Measurements from ENCODE around the gene MUC4.
"Not testable (repeated sequence)": the region's sequence is repeated elsewhere in the genome, so short reads cannot be mapped to it uniquely, and the experiment has no call there.

Gene MUC4

DNA sequence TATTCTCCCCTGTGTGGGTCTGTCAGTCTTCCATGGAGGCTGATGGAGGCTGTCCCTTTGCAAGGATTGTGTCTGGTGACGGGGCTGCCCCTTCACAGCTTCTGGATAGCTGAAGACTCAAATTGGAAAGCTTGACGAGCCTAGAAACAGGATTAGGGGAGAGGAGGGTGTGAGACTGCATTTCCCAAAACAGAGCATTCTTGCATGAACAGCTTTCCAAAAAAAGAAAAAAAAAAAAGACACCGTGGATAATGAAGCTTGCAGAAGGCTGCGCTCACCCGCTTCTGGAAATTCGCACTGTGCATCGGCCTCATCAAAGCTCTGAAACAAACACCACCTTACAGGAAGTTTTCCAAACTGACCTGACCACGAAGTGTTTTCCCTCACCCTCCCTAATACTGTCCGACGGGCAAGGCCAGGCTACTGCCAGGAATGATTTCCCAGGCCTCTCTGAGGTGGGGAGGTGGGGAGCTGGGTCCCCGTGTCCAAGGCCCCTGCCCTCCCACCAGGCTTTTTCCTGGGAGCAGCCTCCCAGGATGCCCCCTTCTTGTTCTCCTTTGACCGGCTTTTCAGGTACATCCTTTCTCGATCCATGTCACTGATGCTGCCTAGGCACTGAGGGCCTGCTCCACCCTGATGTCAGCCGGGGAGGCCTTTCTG lies 24.9 kb upstream of the MUC4 start:
- no peak for DNase-seq

DNA sequence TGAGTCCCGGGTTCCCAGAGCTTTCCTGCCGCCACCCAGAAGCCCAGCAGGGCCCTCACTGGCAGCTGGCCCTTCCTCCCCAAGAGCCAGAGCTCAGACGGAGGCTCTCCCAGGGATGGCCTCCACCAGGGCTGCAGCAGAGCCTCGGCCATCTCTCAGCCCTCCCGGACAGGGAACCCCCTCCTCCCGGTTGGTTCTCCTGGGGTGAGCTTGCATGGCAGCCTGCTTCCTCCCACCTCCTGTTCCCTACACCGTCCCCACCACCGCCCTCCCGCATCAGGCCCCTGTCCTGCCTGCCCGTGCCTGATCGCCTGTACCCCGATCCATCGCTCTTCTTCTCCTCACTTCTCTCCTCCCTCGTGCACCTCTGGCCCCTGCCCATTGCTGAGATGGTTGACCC lies 24.1 kb upstream of the MUC4 start:
- no peak for DNase-seq

- no peak for DNase-seq
These were observed 23.2 kb upstream of the MUC4 start for GRCh38 chr3:195834675-195835583.

DNA sequence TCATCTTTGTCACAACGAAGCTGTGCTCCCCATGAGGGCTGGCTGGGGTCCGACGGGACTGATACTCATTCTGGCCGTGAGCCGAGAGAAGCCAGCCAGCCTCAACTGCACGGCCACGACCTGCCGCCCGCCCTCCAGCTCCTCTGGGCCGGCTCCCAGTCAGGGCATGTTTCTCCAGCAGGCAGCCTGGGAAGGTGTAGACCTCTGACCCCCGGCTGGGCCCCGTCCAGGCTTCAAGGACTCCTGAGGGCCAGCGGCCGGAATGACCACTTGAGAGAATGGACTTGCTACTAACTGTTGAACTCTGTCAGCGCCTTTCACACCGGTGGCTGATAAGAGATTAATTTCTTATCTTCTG lies 18.1 kb upstream of the MUC4 start:
- DNase-seq: no peak

GRCh38 chr3:195828762-195829161 lies 17.0 kb upstream of the MUC4 start:
- no peak for DNase-seq

DNA sequence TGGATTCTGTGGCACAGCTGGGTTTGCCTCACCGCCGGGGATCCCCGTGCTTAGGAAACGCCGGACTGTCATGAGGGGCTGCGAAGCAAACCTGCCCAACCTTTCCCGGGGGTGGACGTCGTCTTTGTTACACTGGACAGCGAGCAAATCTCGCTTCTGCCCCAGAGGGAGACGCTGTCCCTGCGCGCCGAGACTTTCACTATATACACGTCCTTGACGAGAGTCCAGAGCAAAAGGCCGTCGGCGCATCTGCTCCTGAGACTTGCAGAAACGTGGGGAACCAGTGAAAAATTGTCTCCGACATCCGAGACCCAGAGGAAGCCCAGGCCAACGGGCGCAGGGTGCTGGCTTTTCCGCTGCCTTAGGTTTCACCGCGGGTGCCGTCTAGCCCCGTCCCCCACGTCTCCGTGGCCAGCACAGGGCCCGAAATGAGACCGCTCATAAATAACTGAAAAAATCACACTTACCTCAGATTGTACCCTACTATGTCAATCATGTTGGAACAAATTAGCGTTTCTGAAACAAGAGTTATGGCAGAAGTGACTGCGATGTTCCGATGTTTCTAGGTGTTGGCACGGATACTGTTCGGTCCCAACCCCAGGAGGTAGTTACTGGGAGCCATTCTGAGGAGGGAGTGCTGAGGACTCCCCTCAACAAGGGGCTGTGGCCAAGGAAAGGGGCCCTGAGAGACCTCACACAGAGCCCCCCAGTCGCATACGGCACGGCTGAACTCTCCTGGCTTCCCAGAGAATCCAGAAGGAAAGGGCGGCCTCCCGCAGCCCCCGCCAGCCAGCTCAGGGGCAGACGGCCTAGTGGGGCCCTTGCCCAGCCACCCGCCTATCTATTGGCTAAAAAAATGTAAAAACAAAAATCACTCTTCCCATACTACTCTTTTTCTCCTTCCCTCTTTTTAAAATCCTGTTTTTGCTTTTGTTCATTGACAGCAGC lies 14.4 kb upstream of the MUC4 start:
- no peak for DNase-seq

DNA sequence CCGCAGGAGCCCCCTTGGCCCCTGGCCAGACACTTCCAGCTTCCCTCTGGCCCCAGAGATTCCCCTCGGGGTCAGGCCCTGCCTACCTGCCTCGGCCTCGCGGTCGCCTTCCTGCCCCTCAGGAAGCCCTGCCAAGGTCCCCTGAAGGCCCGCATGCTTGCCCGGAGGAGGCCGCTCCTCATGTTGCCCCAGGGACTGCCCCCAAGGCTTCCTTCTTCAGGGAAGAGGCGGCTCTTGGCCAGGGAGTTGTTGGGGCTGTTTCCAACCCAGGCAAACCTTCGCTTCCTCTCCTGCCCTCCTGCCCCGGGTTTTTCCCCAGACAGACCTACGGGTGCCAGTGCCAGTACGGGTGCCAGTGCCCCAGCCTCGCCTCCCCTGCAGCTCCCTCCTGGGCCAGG lies 13.5 kb upstream of the MUC4 start:
- no peak for DNase-seq

GRCh38 chr3:195824425-195825190 lies 12.9 kb upstream of the MUC4 start:
- not testable (repeated sequence) for DNase-seq

DNA sequence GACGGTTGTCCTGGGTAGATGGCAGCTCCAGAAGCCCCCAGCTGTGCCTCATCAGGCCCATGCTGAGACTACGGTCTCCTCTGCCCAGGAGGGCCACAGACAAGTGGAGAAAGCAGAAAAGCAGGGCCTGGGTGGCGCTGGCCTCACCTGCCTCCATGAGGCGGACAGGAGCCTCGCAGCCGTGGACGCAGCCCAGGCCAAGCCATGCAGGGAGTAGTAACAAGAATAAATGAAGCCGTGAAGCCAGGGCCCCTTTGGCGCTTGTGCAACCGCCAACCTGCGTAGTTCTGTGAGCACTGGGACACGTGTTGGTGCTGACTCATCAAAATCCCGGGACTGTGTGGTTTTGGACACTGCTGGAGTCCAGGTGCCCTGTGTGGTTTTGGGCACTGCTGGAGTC lies 12.3 kb upstream of the MUC4 start:
- no peak for DNase-seq

DNA sequence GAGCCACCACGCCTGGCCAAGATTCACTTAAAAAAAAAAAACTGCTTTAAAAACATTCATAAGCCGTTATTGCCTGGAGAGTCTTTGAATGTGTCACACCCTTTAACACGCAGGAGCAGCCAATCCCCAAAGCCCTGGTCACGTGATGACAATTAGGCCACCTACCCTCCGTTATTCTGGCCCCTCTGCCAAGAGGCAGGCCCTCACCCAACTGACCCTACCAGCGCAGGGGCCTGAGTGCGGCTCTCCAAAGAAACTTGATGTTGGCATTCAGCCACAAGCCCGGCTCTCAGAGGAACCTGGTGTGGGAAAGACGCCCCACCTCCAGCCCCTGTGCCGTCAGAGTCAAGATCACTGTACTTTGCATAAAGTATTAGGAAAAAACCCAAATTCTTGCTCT lies 11.6 kb upstream of the MUC4 start:
- DNase-seq: no peak

- no peak for DNase-seq
These were observed 10.5 kb upstream of the MUC4 start for GRCh38 chr3:195822131-195822696.

DNA sequence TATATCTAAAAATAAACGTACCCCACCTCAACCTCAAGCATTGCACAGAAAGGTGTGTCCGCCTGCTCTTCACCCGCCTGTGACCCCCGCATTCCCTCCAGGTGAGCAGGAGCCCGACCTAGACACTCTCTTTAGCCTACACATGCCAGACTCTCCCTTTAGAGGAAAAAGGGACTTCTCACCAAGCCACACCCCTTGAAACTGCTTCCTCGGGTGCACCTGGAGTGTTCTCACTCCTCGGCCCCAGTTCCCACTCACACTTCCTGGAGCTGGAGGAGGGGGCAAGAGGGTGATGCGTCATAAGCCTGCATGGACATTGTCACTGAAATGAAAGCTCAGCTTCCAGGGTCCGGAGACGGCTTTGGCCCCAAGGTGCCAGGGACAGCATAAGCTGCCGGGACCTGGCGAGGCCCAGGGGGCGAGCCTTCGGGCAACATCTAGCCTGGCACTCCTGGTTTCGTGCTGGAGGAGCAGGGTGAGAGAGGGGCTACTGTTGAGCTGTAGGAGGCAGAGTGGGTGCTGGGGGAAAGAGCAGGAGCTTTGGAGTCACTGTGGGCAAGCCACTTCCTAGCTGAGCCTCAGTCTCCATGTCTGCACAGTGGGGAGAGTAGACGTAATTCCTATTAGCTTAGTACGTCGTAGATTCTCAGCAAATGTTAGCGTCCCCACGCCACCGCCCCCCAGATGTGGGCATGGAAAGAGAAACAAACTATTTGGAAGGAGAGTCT lies 9.8 kb upstream of the MUC4 start:
- no peak for DNase-seq

GRCh38 chr3:195820901-195821300 lies 9.2 kb upstream of the MUC4 start:
- no peak for DNase-seq

- DNase-seq: no peak
These were observed 8.5 kb upstream of the MUC4 start for GRCh38 chr3:195820186-195820585.

DNA sequence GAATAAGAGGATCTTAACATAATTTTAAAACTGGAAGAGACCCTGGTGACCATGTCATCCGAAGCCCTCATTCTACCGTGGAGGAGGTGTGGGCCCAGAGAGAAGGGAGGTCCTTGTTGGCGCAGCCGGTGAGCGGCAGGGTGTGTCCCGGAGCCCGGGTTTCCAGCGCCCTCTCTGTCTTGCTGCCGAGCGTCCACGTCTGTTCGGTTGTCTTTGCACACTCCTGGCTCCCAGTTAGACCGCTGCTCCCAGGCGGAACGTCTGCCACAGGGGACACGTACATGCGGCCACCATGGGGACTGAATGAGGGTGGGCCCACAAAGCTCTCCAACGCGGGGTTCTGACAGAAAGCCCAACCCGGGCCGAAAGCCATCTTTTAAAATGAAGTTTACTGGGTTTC lies 6.6 kb upstream of the MUC4 start:
- no peak for DNase-seq

GRCh38 chr3:195817578-195818135 lies 5.9 kb upstream of the MUC4 start:
- DNase-seq: no peak

- not testable (repeated sequence) for DNase-seq
These were observed 4.7 kb upstream of the MUC4 start for GRCh38 chr3:195816276-195816913.

DNA sequence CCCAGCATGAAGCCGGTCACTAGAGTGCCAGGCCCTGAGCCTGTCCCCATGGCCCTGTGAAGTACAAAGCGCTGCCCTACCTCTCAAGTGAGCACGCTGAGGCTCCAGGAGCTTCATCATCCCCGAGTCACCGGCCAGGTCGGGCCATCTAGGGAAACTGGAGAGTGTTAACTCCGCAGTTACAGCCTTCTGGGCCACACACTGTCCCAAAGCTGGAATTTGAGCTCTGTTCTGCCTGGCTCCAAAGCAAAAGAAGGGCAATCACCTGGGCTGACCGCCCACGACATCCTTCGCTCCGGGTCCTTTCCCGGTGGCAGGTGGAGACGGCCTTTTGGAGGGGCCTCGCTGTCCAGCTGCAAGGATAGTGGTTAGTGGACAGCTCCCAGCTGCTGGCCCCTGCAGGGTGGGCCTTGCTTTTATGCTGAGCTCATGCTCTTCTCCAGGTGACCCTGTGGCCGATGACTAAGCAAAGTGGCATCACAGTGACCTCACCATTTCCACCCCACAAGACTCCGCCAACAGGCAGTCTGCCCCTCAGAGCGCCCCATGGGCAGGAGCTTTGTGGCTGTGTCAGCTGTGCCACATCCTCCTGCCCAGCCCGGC lies 3.5 kb upstream of the MUC4 start:
- peak in 1 of 2 experiments; percentile 5 for DNase-seq

DNA sequence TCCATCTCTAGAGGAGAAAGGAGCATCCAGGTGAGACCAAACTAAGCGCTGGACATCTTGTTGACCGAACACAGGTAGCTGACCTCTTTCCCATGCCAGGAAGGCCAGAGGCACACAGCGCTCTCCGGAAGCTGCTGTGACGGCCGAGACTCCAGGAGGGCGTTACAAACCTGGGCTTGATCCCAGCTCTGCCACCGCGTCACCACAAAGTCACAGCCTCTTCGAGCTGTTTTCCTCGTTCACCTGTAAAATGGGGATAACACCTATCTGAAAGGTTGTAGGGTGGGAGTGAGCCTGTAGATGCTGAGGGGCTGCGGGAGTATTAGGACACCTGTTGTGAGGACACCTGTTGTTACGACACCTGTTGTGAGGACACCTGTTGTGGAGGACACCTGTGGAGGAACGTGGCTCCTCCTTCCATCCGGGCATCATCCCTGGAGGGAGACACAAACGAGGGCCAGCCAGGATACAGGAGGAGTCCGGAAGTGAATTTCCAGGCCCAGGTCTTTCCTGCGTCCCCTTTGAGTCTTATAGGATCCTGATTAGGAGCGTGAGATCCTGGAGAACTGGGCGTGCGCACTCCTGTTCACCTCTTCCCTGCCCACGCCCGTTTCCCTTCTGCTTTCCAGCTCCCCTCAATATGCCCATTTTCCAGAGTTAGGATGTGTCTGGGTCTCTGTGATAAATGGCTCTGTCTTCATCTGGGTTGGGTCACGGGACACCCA lies 2.3 kb upstream of the MUC4 start:
- DNase-seq: no peak
